ENCODE results near the gene LCLAT1.

LCLAT1 gene

GRCh38 chr2:30681022-30681421 is 234.0 kb downstream of the LCLAT1 start:
- Histone ChIP-seq H2AFZ (ENCODE audit: low read depth, low read length) (no peak overlapping the region), H3K4me2 (ENCODE audit: insufficient read depth, low read length) (no peak overlapping the region), H4K20me1 (ENCODE audit: insufficient read depth, low read length) (no peaks in the 10 kb centered on the region), H3K4me1 (ENCODE audit: insufficient read depth, low read length) (no peaks in the 10 kb centered on the region), H3K36me3 (ENCODE audit: insufficient read depth, low read length) (no peaks in the 10 kb centered on the region), H3K27me3 (ENCODE audit: insufficient read depth, low read length, poor library complexity) (no peaks in the 10 kb centered on the region), H3K9me3 (ENCODE audit: insufficient read depth, low read length, severe bottlenecking) (no peaks in the 10 kb centered on the region), H3K27ac (ENCODE audit: low read length) (no peak overlapping the region), H3K9ac (ENCODE audit: low read depth, low read length) (no peak overlapping the region), H3K79me2 (ENCODE audit: insufficient read depth, low read length) (no peaks in the 10 kb centered on the region), H3K4me3 (ENCODE audit: low read depth in 1 of 2, low read length in 2 of 2) (no peak overlapping the region)
- TF ChIP-seq CTCF (IDR thresholded peaks at IDR 0.05; ENCODE audit: borderline replicate concordance, extremely low read depth, low read length, poor library complexity, severe bottlenecking) = no peak
- no peak for TF ChIP-seq EZH2 (IDR thresholded peaks at IDR 0.05; ENCODE audit: borderline replicate concordance, low read depth, low read length, severe bottlenecking)
- no peak for ATAC-seq (ENCODE audit: insufficient read depth, low read depth)
- DNase-seq = no peak

- ATAC-seq (ENCODE audit: insufficient read depth, low read depth) (no peak), DNase-seq (no peak)
- Histone ChIP-seq H3K79me2 (ENCODE audit: insufficient read depth, low read length) (no peaks in the 10 kb centered on the region), H3K4me1 (ENCODE audit: insufficient read depth, low read length) (no peaks in the 10 kb centered on the region), H2AFZ (ENCODE audit: low read depth, low read length) (no peak overlapping the region), H3K27me3 (ENCODE audit: insufficient read depth, low read length, poor library complexity) (no peaks in the 10 kb centered on the region), H3K4me3 (ENCODE audit: low read depth in 1 of 2, low read length in 2 of 2) (no peak overlapping the region), H3K36me3 (ENCODE audit: insufficient read depth, low read length) (no peaks in the 10 kb centered on the region), H3K9ac (ENCODE audit: low read depth, low read length) (no peak overlapping the region), H4K20me1 (ENCODE audit: insufficient read depth, low read length) (no peaks in the 10 kb centered on the region), H3K9me3 (ENCODE audit: insufficient read depth, low read length, severe bottlenecking) (no peaks in the 10 kb centered on the region), H3K27ac (ENCODE audit: low read length) (no peak overlapping the region), H3K4me2 (ENCODE audit: insufficient read depth, low read length) (no peak overlapping the region)
- TF ChIP-seq CTCF (IDR thresholded peaks at IDR 0.05; ENCODE audit: borderline replicate concordance, extremely low read depth, low read length, poor library complexity, severe bottlenecking) (no peak), EZH2 (IDR thresholded peaks at IDR 0.05; ENCODE audit: borderline replicate concordance, low read depth, low read length, severe bottlenecking) (no peak)
Measured at GRCh38 chr2:30683236-30683956, 236.3 kb downstream of the LCLAT1 start.

GRCh38 chr2:30684026-30684425 is 237.0 kb downstream of the LCLAT1 start:
- no peak overlapping the region for H2AFZ ChIP-seq (ENCODE audit: low read depth, low read length)
- H3K4me2 ChIP-seq (ENCODE audit: insufficient read depth, low read length) = no peak overlapping the region
- H3K9me3 ChIP-seq (ENCODE audit: insufficient read depth, low read length, severe bottlenecking) = no peaks in the 10 kb centered on the region
- H3K27me3 ChIP-seq (ENCODE audit: insufficient read depth, low read length, poor library complexity) = no peaks in the 10 kb centered on the region
- H3K4me1 ChIP-seq (ENCODE audit: insufficient read depth, low read length) = no peaks in the 10 kb centered on the region
- no peaks in the 10 kb centered on the region for H3K79me2 ChIP-seq (ENCODE audit: insufficient read depth, low read length)
- TF ChIP-seq EZH2 (IDR thresholded peaks at IDR 0.05; ENCODE audit: borderline replicate concordance, low read depth, low read length, severe bottlenecking) (no peak), CTCF (IDR thresholded peaks at IDR 0.05; ENCODE audit: borderline replicate concordance, extremely low read depth, low read length, poor library complexity, severe bottlenecking) (no peak)
- no peak overlapping the region for H3K4me3 ChIP-seq (ENCODE audit: low read depth in 1 of 2, low read length in 2 of 2)
- no peak overlapping the region for H3K9ac ChIP-seq (ENCODE audit: low read depth, low read length)
- no peak overlapping the region for H3K27ac ChIP-seq (ENCODE audit: low read length)
- no peaks in the 10 kb centered on the region for H4K20me1 ChIP-seq (ENCODE audit: insufficient read depth, low read length)
- ATAC-seq (ENCODE audit: insufficient read depth, low read depth) (no peak), DNase-seq (no peak)
- no peaks in the 10 kb centered on the region for H3K36me3 ChIP-seq (ENCODE audit: insufficient read depth, low read length)

All from DND-41 (cell line).